HG03039 (cell line): ENCODE data around the gene CYP2C9.

ENCODE experiments used
- ATAC-seq: cut with Tn5 transposase; IDR thresholded peaks from one replicate; pipeline ENCODE4 v1.9.1; 2021; ENCODE audit warnings: mild to moderate bottlenecking, moderate library complexity; ENCODE audit not compliant: unreplicated experiment

The CYP2C9 gene

GRCh38 chr10:95035332-95036295 is 97.2 kb downstream of the CYP2C9 start:
- no peak for ATAC-seq

- ATAC-seq, result no peak
Observed at GRCh38 chr10:95039281-95039680, 100.8 kb downstream of the CYP2C9 start.
